Urothelium cell line (cell line): ENCODE data around the gene ZNF423.

ENCODE experiments used
- DNase-seq: peaks from one replicate; pipeline ENCODE4 v3.0.0; 2011; ENCODE audit warnings: low spot score, mixed read lengths
- FAIRE-seq: peaks from 2 replicates; lab custom pipeline; 2011; peaks lifted over from hg19 to GRCh38; lab: Jason Lieb, UNC

Gene ZNF423

DNA sequence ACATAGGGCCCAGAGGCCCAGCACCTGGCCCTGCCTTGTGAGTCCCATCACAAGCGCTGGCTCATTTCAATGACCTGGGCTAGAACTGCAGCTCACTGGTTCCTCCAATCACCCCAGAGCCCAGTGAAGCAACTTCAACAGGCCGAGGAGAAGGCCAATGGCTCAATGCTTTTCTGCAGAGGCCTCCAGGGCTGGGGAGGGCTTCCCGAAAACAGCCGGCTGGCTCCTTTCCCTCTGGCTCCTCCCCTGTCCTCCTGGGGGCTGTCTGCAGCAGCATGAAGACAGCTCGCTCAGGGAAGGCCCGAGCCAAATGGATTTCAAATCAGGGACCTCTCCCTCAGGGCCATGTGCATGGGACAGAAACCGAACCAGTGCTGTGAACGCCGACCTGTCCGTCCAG lies 121.6 kb downstream of the ZNF423 start:
- FAIRE-seq (no peak), DNase-seq (no peak)

DNA sequence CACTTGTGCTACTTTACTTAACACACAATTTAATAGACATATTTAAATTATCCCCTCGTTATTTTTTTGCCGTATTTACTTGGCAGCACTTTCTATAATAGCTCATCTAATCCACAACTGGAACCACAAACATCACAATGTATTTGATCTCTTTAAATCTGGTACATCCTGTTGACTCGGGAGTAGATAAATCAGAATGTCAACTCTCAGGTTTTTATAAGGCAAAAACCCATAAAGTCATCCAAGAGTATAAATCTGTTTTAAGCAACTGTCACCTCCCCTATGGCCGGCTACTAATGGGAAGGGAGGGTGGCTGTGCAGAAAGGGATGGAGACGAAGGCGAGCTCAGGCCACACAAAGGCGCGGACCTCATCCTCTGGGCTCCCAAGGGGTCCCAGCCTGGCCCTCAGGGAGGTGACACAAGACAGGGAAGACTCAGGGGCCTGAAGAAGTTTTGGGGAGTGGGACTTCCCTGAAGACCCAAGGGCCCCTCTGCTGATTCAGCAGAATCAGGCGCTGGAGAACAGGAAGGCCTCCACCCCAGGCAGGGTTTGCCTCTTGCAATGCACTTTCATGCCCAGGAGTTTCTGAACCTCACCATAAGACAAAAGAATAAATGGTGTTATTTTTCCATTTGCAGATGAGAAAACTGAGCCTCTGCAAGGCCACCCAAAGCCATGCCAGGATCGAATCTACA lies 122.5 kb downstream of the ZNF423 start:
- DNase-seq (no peak), FAIRE-seq (no peak)

DNA sequence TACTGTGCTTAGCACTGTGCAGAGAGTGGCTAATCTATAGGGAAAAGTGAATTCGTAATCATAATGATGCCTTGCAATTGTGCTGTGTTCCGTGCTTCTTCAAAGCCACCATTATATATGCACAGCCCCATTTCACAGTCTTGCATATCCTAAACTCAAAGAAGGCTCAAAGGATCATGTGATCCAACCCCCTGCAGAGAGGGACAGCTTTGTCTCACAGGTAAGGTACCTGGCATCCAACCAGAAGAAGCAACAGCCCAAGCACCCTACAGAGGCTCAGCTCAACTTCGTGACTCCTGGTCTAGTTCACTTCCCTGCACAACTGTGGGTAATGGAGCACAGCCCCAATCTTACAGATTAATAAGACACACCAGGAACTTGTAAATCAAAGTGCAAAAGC lies 124.0 kb downstream of the ZNF423 start:
- FAIRE-seq (no peak), DNase-seq (no peak)

- no peak for FAIRE-seq
Observed at GRCh38 chr16:49730772-49731171, 125.1 kb downstream of the ZNF423 start.

DNA sequence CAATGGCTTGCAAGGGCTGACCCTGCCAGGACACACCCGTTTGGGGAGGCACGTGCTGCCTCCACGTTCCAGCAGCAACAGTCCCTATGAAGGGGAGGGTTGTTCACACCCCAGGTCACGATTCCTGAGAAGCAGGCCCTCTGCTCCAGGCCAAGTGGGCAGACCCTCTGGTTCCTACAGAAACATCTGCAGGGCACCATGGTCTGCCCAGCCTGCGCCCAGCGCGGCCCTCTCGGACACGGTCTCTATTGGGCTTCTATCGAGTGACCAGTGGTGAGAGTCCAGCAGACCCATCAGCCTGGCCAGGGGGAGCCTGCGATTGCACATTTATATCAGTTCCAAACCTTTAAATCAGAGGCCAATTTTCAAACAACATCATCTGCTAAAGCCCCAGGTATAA lies 128.3 kb downstream of the ZNF423 start:
- FAIRE-seq: no peak
- no peak for DNase-seq

More at GRCh38 chr16:49730772-49731171, 125.1 kb downstream of the ZNF423 start:
- DNase-seq: no peak

DNA sequence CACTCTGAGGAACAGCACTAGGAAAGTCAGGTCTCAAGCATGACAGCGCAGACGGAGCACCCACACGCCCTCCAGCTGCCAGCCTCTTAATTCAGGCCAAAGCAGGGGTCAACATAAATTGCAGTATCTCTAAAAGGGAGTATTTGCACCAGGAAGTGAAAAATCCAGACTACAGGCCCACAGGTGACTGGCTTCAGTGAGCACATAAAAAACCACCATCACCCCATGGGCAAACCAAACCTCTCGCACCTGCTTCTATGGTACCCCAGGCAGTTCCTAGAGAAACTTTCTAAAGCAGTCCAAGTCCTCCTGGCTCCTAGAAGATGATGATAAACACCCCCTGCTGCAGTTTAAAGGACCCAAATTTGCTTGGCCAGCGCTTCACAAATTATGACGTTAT lies 129.8 kb downstream of the ZNF423 start:
- no peak for FAIRE-seq
- no peak for DNase-seq

- DNase-seq (no peak), FAIRE-seq (no peak)
Observed at GRCh38 chr16:49725651-49726050, 130.3 kb downstream of the ZNF423 start.

GRCh38 chr16:49724774-49725173 lies 131.1 kb downstream of the ZNF423 start:
- no peak for DNase-seq
- FAIRE-seq: no peak

DNA sequence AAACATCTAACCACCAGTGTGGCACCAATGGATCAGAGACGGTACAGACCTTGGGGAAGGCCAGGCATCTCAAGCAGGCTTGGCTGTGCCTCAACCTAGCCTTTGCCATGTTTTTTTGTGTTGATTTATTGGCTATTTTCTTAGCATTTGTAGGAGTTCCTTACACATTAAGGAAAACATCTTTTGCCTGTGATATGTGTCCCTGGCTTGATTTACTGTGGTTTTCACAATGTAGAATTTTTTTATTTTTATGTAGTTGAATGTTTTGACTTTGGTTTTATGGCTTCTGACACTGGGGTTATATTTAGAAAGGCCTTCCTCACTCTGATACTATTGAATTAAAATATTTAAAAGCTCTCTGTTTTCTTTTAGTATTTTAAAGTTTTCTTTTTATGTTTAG lies 132.6 kb downstream of the ZNF423 start:
- DNase-seq (no peak), FAIRE-seq (no peak)

DNA sequence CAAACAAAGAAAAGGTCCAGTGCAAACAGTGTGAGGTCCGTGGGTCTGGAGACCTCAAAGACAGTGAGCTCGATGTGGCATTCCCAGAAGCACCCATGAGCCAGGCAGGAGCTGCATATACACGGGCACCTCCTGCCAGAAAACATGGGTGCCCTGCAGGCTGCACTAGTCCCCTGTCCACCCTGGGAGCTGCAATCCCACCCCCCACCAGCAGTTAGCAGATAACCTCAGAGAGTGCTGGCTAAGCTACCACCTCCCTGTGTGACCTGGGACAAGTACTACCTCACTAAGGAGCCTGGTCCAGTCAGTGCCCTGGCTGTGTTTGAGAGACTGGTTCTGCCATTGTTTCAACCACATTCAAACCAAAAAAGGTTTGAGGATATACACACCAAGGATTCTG lies 135.7 kb downstream of the ZNF423 start:
- DNase-seq (no peak), FAIRE-seq (no peak)

- DNase-seq (no peak), FAIRE-seq (no peak)
Observed at GRCh38 chr16:49717689-49718088, 138.2 kb downstream of the ZNF423 start.

GRCh38 chr16:49716339-49716934 lies 139.5 kb downstream of the ZNF423 start:
- FAIRE-seq (no peak), DNase-seq (no peak)

DNA sequence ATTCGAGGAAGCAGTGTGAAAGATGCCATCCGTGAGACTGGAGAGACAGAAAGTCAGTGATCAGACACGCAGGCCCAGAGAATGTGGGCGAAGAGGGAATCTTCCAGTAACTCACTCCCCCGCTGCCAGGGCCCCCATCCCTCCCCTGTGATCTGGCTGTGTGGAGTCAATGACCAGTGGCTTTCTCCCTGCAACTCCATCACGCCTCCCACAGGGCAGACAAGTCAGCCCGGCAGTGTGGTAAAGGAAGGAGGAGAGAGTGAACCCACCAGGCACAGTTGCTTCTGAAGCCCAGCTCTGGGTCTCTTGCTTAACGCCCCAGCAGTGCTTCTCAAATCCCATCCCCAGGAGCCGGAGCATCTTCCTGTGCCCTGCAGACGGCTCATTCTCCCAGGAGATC lies 142.1 kb downstream of the ZNF423 start:
- FAIRE-seq: no peak

GRCh38 chr16:49712542-49712941 lies 143.4 kb downstream of the ZNF423 start:
- DNase-seq: no peak
- no peak for FAIRE-seq

More for the DNA sequence above, 142.1 kb downstream of the ZNF423 start:
- DNase-seq: no peak

- DNase-seq (no peak), FAIRE-seq (no peak)
Observed at GRCh38 chr16:49712106-49712505, 143.8 kb downstream of the ZNF423 start.

DNA sequence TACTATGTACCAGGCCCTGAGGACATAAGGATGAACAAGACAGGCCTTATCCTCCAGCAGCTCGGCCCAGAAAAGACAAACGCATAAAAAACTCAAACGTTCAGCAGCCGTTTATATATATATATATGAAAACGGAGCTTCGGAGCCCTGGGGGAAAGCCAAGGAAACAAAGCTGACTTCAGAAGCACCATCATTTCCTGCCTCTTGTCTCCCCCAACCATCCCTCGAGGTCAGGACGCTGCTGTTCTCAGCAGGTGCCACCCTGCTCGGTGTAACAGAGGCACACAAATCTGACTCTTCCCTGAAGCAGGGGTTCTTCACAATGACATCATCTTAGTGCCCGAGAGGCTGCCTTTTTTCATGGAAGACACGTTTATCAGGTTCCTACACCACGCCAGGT lies 146.9 kb downstream of the ZNF423 start:
- FAIRE-seq (no peak), DNase-seq (no peak)

GRCh38 chr16:49708491-49708890 lies 147.4 kb downstream of the ZNF423 start:
- no peak for FAIRE-seq

GRCh38 chr16:49706620-49707355 lies 149.1 kb downstream of the ZNF423 start:
- no peak for DNase-seq
- FAIRE-seq: no peak

More at GRCh38 chr16:49708491-49708890, 147.4 kb downstream of the ZNF423 start:
- no peak for DNase-seq

- DNase-seq: no peak
- no peak for FAIRE-seq
Observed at GRCh38 chr16:49704586-49705155, 151.2 kb downstream of the ZNF423 start.

- FAIRE-seq: no peak
- no peak for DNase-seq
Observed at GRCh38 chr16:49703483-49703882, 152.4 kb downstream of the ZNF423 start.

DNA sequence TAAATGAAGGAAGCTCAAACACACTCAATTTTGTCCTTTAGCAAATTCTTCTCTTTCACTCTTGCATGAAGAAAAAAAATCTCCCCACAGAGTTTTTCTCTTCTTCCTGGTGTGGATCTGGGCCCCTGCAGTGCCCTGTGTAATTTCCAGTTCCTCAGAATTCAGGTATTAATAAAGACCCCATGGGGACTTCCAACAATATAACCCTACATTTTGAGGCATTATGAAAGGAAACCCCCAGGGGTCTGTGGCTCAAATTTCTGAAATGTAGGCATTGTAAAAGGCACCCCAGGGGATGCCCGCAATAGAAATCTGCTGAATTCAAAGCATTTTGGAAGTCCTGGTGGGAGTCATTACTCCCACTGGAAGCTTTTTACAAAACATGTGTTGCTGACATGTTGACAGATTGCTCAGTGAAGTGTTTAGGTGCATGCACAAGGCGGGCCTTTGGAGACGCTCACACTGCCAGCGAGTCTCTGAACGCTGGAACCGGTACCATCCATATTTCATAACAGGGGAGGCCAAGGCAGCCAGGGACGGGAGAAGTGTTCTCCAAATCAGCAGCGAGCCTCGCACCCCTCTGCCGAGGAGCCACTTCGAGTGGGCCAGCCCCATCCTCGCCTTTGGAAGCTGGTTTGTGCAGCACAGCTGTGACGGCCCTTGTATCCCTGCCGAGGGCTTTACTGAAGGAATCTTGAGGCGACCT lies 154.0 kb downstream of the ZNF423 start:
- DNase-seq (no peak), FAIRE-seq (no peak)
